8988T (cell line): Measurements from ENCODE around the gene RPL3.

ENCODE experiments used
- DNase-seq: peaks from one replicate; pipeline ENCODE4 v3.0.0; 2011

Gene RPL3

GRCh38 chr22:39280250-39280649, 39.2 kb downstream of the RPL3 start:
- DNase-seq, result no peak

GRCh38 chr22:39279170-39279850, 40.1 kb downstream of the RPL3 start:
- no peak for DNase-seq

DNA sequence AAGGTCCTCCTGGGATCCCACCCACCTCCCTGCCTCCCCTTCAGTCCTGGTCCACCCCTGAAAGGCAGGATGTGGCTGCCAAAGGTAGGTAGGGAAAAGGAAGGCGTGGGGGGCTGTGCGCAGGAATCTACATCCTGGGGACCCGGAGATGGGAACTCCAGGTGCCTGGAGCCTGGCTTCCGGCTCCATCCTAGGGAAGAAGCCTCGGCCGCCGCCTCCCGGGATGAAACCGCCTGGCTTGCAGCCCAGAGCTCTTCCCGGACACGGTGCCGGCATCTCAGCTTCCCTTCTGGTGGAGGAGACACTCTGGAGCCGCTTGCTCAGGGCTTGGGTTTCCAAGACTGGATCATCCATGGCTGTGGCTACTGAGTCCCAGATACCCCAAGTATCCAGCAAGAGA, 41.4 kb downstream of the RPL3 start:
- no peak for DNase-seq

- DNase-seq, result no peak
These were observed 42.2 kb downstream of the RPL3 start for GRCh38 chr22:39277142-39277607.

DNA sequence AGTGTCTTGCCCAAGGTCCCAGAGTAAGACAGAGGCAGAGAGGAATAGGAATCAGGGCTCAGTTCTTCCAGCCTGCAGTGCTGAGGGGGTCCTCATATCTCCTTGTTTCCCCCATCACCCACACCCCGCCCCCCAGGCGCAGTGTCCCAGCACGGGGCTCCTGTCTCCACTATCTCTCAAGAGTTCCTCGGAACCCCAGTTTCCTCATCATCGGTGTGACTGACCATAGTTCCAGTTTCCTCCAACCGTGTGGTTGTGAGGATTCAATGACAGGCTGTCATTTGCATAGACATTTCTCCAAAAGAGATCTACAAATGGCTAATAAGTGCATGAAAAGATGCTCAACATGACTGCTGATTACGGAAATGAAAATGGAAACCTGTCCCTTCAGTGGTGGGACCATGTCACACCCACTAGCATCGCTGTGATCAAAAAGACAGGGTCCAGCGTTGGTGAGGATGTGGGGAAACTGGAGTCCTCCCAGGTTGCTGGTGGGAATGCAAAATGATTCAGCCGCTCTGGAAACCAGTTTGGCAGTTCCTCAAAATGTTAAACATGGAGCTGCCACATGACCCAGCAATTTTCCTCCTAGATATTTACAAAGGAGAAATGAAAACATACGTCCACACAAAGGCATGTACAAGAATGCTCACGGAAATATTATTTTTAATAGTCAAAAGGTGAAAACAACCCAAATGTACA, 42.8 kb downstream of the RPL3 start:
- DNase-seq, result no peak

DNA sequence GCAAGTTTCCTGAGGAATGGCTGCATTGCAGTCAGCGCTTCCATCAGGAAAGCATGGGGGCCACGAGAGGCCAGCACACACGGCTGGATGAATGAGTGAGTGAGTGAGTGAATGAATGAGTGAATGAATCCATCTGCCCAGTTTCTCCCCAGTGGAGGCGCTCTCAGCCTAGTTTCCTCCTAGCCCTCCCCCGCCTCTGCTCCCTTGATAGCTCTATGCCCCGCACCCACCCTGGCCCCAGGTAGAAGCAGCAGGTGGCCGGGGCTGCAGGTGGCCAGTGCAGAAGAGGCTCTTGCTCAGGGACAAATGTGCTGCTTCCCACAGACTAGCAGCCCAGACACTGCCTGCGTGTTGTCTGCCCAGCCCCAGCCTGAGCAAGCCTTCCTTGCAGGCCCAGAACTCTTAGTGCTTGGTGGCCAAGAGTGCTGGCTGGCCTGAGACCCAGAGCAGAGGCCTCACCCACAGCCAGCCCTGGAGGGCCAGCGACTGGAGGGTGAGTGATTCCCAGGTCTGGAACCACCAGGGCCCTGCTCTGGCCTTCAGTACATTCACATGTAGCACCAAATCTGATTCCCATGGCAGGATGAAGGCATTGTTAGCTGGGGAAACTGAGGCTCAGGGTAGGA, 43.5 kb downstream of the RPL3 start:
- DNase-seq, result no peak

- no peak for DNase-seq
These were observed 45.2 kb downstream of the RPL3 start for GRCh38 chr22:39273950-39274887.

DNA sequence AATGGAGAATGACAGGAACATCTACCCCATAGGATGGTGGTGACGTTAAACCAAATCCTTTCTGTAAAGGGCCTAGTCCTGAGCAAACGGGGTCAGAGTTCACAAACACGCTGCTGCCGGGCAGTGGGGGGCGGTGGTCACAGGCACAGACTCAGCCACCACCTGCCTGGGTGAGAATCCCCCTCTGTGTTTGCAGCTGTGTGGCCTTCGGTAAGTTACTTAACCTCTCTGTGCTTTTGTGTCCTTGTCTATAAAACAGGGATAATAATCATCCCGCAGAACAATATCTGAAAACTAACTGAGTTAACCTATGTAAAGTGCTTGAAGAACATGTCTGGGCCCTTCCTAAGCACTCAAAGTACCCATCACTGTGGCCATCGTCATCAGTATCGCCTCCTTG, 48.6 kb downstream of the RPL3 start:
- no peak for DNase-seq

DNA sequence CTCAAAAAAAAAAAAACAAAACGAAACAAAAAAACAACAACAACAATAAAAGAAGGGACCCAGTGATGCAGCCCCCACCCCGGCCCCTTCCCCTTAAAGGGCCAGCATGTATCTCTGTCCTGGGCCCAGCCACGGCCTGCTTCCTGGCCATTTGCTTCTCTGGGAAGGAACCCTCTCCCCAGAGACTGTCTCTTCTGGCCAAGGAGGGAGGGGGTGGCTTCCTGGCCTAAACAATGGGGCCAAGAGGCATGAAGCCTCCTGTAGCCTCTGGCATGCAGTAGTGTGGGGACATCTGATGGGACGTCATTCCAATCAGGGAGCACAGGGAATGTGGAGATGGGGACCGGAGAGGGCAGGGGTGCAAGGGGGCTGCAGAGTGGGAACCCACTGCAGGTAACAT, 49.1 kb downstream of the RPL3 start:
- no peak for DNase-seq

GRCh38 chr22:39269095-39269790, 50.2 kb downstream of the RPL3 start:
- no peak for DNase-seq

DNA sequence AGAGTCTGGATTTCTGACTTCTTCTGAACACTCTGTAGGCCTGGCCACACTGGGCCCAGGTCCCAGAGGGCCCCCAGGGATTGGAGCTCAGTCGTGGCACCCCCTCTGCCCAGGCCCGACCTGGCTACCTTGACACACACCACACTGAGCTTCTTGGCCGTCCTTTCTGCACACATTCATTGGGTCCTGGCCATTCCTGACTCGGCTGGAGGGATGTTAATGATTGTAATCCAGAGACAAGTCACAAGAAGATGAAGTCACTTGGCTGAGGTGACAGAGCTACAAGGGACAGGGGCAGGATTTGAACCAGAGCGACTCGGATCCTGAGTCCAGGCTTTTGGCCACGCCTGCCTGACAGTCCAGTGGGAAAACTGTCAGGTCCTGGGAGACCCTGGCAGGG, 50.8 kb downstream of the RPL3 start:
- DNase-seq, result no peak

DNA sequence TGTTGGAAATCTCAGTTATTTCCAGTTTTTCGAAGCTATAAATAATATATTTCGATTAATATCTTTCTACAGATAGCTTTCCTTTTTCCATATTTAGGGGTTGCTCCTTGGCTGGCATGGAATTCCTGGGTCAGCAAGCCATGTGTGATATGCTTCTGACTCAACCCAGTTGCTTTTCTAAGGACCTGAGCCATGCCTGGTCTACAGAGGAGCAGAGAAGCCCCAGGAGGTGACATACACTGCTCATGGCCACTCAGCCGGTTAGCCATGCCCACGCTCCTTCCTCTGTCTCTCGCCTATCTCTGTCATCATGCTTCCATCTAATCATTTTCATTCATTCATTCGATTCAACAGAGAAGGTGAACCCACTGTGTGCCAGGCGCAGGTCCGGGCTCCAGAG, 51.4 kb downstream of the RPL3 start:
- no peak for DNase-seq

GRCh38 chr22:39266398-39267030, 52.9 kb downstream of the RPL3 start:
- DNase-seq, result no peak

- DNase-seq, result no peak
These were observed 54.1 kb downstream of the RPL3 start for GRCh38 chr22:39265143-39265886.

DNA sequence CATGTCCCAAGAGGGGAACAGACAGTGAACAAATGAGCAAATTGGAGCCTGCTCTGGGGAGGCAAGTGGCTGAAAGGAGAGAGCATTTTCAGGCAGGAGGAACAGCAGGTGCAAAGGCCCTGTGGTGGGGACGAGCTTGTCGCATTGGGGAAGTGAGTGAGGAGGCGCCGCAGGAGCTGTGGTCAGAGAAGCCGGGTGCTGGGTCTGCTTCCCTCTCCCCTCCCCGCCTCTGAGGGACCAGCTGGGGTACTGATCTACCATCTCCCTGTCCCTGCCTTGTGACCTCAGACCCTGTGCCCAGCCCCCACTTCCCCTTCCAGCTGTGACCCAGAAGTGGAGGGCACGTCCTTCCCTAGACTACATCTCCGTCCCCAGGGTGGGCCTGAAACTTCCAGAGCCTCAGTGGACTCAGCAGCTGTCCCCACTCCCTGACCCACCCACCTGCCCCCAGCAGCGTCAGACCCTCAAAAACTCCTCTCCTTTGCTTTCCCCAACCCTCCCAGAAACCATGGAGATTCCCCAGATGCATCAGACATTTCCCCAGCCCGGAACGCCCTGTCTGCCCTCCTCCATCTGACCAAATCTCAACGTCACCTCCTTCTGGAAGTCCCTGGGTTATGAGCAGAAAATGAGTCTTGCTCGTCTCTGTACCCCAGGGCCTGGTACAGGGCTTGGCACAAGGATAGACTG, 54.9 kb downstream of the RPL3 start:
- no peak for DNase-seq

DNA sequence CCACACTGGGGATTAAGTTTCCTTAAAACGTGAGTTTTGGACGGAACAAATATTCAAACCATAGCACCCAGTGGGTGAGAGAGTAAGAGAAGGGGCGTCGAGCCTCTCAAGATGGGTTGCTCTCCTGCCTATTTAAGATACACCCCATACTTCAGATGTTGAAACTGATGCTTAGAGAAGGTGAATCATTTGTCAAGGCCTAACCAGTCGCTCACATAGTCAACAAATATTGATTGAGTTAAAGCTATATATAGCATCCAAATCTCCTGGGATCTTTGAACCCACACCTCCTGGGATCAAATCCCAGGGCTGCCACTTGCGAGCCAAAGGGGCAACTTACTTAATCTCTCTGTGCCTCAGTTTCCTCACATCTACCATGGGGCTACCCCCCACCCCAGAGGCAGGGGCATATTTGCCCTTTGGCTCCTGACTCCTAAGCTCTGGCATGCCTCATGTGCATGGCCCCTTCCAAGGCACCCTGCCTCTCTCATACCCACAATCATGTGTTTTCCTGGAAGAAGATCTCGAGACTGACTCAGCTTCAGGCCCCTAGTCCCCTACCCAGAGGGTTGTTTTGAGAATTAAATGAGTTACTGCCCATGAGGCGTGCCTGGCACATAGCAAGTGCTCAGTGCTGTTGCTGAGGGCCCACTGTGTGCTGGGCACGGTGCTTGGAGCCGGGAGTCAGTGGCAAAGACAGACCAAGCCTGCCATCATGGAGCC, 55.6 kb downstream of the RPL3 start:
- no peak for DNase-seq
